NT2/D1 (cell line): Measurements from ENCODE around the gene ACADS.

ENCODE experiments used
- SUZ12 ChIP-seq: IDR thresholded peaks from 2 replicates; pipeline ENCODE4 v1.6.1; 2011; ENCODE audit not compliant: insufficient read length, insufficient read depth; ENCODE audit errors: extremely low read depth
- YY1 ChIP-seq: IDR thresholded peaks from 2 replicates; pipeline ENCODE4 v1.6.1; 2011; ENCODE audit not compliant: insufficient read length, insufficient read depth
- ZNF274 ChIP-seq: IDR thresholded peaks from 2 replicates; pipeline ENCODE4 v1.6.1; 2011; ENCODE audit warnings: mild to moderate bottlenecking, low read depth, low read length

DNA sequence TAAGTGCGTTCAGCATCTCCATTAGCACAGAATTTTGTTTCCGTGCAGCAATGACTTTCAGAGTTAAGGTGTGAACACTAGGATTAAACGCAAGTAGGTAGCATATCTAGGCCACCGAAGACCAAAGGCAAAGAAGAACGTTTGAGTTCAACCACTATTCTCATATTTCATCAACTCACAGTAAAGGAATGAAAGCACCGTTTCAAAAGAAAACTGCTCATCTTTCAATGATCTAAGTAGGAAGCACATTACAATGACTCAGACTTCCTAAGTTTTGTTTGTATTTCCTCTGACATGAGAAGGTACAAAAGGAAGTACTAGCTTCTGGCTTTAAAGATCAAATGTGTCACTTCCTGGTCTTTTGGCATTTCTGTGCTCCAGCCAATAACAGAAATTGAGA, 57.6 kb downstream of the ACADS start:
- no peak for TF ChIP-seq YY1
- TF ChIP-seq SUZ12: no peak
- no peak for TF ChIP-seq ZNF274
